Hypothalamus (tissue), 51 donors: Measurements from ENCODE around the gene MDK.

Experiments used
- DNase-seq, 51 donors: peaks; one replicate each; lab custom pipeline; 2025; lab: John Stamatoyannopoulos, UW

Gene MDK

GRCh38 chr11:46379482-46380293 lies 1.8 kb upstream of the MDK start:
- peak in 2 of 51 donors; percentile 5 to 16 for DNase-seq

GRCh38 chr11:46380340-46381047 lies 975 bp upstream of the MDK start:
- peak in 10 of 51 donors; percentile 20 to 59 (median 33) for DNase-seq

- peak in 1 of 51 donors; percentile 17 for DNase-seq
Measured at GRCh38 chr11:46381819-46382645, 563 bp downstream of the MDK start.

- DNase-seq, result peak in 8 of 51 donors; percentile 7 to 55 (median 19)
Measured at GRCh38 chr11:46382646-46383403, 1.4 kb downstream of the MDK start.

GRCh38 chr11:46383404-46383758 lies 1.9 kb downstream of the MDK start:
- no peak for DNase-seq

- no peak for DNase-seq
Measured at GRCh38 chr11:46383974-46384701, 2.7 kb downstream of the MDK start.

GRCh38 chr11:46385169-46386004 lies 3.9 kb downstream of the MDK start:
- no peak for DNase-seq

GRCh38 chr11:46386005-46386578 lies 4.6 kb downstream of the MDK start:
- no peak for DNase-seq

- DNase-seq, result no peak
Measured at GRCh38 chr11:46386674-46387073, 5.2 kb downstream of the MDK start.

- no peak for DNase-seq
Measured at GRCh38 chr11:46387456-46387855, 6.0 kb downstream of the MDK start.

GRCh38 chr11:46387919-46388618 lies 6.6 kb downstream of the MDK start:
- no peak for DNase-seq

- peak in 1 of 51 donors; percentile 23 for DNase-seq
Measured at GRCh38 chr11:46388619-46389449, 7.4 kb downstream of the MDK start.

- DNase-seq, result peak in 41 of 51 donors; percentile 15 to 79 (median 51)
Measured at GRCh38 chr11:46389450-46390330, 8.2 kb downstream of the MDK start.

GRCh38 chr11:46390331-46391171 lies 9.1 kb downstream of the MDK start:
- DNase-seq, result no peak

GRCh38 chr11:46391186-46391577 lies 9.7 kb downstream of the MDK start:
- no peak for DNase-seq
